DND-41 (cell line): Measurements from ENCODE around the gene TNIK.

Source experiments
- ATAC-seq: fragments of 200-7000 bp; cut with Tn5 transposase; 3 replicates; pipeline ENCODE4 v1.9.1; 2021; ENCODE audit warnings: low read depth; ENCODE audit not compliant: insufficient read depth
- DNase-seq: peaks from one replicate; pipeline ENCODE4 v3.0.0-alpha.2; 2020
- H2AFZ ChIP-seq: 2 replicates; pipeline ENCODE4 v1.6.0; 2012; ENCODE audit warnings: low read depth, low read length
- H3K27ac ChIP-seq: 2 replicates; pipeline ENCODE4 v1.5.1; 2012; ENCODE audit warnings: low read length, inconsistent platforms
- H3K27me3 ChIP-seq: fragments of 200-600 bp; sonication (generic); 2 replicates; pipeline ENCODE4 v1.6.0; 2012; ENCODE audit warnings: low read length, mild to moderate bottlenecking, inconsistent platforms; ENCODE audit not compliant: insufficient read depth, poor library complexity
- H3K36me3 ChIP-seq: 2 replicates; pipeline ENCODE4 v1.5.1; 2012; ENCODE audit warnings: low read length, inconsistent platforms; ENCODE audit not compliant: insufficient read depth
- H3K4me1 ChIP-seq: 2 replicates; pipeline ENCODE4 v1.5.1; 2012; ENCODE audit warnings: mild to moderate bottlenecking, low read length; ENCODE audit not compliant: insufficient read depth
- H3K4me2 ChIP-seq: 2 replicates; pipeline ENCODE4 v1.6.0; 2012; ENCODE audit warnings: mild to moderate bottlenecking, moderate library complexity, low read length, inconsistent platforms; ENCODE audit not compliant: insufficient read depth
- H3K4me3 ChIP-seq, 2 experiments: fragments of 200-600 bp in 1 of 2; shearing (Covaris generic) in 1 of 2; 2 replicates each; pipeline ENCODE4 v1.5.1; 2012 to 2016; ENCODE audit warnings: inconsistent platforms in 2 of 2, low read length in 2 of 2, mild to moderate bottlenecking in 2 of 2, low read depth in 1 of 2, moderate library complexity in 1 of 2
- H3K79me2 ChIP-seq: 2 replicates; pipeline ENCODE4 v1.6.0; 2012; ENCODE audit warnings: low read length, inconsistent platforms; ENCODE audit not compliant: insufficient read depth
- H3K9ac ChIP-seq: 2 replicates; pipeline ENCODE4 v1.6.0; 2012; ENCODE audit warnings: low read depth, mild to moderate bottlenecking, inconsistent platforms, low read length, moderate library complexity
- H3K9me3 ChIP-seq: 2 replicates; pipeline ENCODE4 v1.5.1; 2012; ENCODE audit warnings: low read length, moderate library complexity, mild to moderate bottlenecking, inconsistent platforms; ENCODE audit not compliant: insufficient read depth, severe bottlenecking
- H4K20me1 ChIP-seq: 2 replicates; pipeline ENCODE4 v1.6.0; 2012; ENCODE audit warnings: low read length; ENCODE audit not compliant: insufficient read depth
- EZH2 ChIP-seq: IDR thresholded peaks from 3 replicates; pipeline ENCODE4 v1.6.1; 2012; ENCODE audit warnings: borderline replicate concordance, low read depth, mild to moderate bottlenecking, moderate library complexity, low read length, inconsistent platforms; ENCODE audit not compliant: severe bottlenecking
- TF ChIP-seq, protein P1 (sequence below): IDR thresholded peaks from 2 replicates; pipeline ENCODE4 v1.5.1; 2012; ENCODE audit warnings: borderline replicate concordance, low read length, moderate library complexity, mild to moderate bottlenecking; ENCODE audit not compliant: poor library complexity, severe bottlenecking; ENCODE audit errors: extremely low read depth

Gene TNIK

GRCh38 chr3:171416061-171416460 lies 44.1 kb downstream of the TNIK start:
- Histone ChIP-seq H3K4me1 (no peaks in the 10 kb centered on the region), H3K36me3 (no peaks in the 10 kb centered on the region), H3K4me3 (no peak overlapping the region), H3K27ac (no peak overlapping the region), H3K79me2 (no peaks in the 10 kb centered on the region), H3K9ac (no peak overlapping the region), H2AFZ (no peak overlapping the region), H3K9me3 (no peaks in the 10 kb centered on the region), H4K20me1 (no peaks in the 10 kb centered on the region), H3K27me3 (peaks cover 5% of the 10 kb centered on the region), H3K4me2 (no peak overlapping the region)
- DNase-seq (no peak), ATAC-seq (no peak)
- TF ChIP-seq, protein P1, sequence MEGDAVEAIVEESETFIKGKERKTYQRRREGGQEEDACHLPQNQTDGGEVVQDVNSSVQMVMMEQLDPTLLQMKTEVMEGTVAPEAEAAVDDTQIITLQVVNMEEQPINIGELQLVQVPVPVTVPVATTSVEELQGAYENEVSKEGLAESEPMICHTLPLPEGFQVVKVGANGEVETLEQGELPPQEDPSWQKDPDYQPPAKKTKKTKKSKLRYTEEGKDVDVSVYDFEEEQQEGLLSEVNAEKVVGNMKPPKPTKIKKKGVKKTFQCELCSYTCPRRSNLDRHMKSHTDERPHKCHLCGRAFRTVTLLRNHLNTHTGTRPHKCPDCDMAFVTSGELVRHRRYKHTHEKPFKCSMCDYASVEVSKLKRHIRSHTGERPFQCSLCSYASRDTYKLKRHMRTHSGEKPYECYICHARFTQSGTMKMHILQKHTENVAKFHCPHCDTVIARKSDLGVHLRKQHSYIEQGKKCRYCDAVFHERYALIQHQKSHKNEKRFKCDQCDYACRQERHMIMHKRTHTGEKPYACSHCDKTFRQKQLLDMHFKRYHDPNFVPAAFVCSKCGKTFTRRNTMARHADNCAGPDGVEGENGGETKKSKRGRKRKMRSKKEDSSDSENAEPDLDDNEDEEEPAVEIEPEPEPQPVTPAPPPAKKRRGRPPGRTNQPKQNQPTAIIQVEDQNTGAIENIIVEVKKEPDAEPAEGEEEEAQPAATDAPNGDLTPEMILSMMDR = no peak
- no peak for TF ChIP-seq EZH2

DNA sequence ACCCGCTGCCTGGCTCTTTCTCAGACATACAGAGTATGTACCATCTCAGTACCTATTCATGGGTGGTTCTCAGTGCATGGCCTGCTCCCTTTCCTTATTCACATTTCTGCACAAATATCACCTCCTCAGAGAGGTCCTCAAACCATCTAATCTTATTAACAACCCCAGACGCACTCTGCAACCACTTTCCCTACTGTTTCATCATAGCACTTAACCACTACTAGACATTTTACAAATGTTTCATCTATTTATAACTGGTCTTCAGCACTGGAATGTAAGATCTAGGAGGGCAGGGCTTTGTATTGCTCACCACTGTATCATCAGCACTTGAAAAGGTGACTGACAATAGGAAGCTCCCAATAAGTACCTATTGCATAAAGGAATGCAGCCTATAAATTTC lies 45.1 kb downstream of the TNIK start:
- TF ChIP-seq EZH2 = no peak
- TF ChIP-seq, protein P1 = no peak
- Histone ChIP-seq H3K27ac (no peak overlapping the region), H3K9me3 (no peaks in the 10 kb centered on the region), H3K27me3 (peaks cover 5% of the 10 kb centered on the region), H3K4me1 (no peaks in the 10 kb centered on the region), H3K9ac (no peak overlapping the region), H3K4me2 (no peak overlapping the region), H2AFZ (no peak overlapping the region), H3K4me3 (no peak overlapping the region), H3K79me2 (no peaks in the 10 kb centered on the region), H3K36me3 (no peaks in the 10 kb centered on the region), H4K20me1 (no peaks in the 10 kb centered on the region)
- ATAC-seq = no peak
- no peak for DNase-seq

DNA sequence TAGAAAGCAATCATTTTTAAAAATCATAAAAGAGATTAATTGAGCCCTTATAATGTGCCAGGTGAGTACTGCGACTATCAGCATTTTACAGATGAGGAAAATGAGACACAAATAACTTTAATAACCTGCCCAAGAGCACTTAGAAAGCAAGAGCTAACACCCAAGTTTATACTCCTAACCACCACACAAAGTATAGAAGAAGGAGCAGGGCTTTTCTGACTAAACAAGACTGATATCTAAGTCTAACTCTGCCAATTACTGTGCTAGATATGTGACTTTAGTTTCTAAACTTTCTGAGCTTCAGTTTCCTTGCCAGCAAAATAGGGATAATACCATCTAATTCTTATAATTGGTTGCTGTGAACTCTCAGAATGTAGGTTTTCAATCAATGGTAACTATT lies 47.7 kb downstream of the TNIK start:
- no peaks in the 10 kb centered on the region for H3K9me3 ChIP-seq
- DNase-seq (no peak), ATAC-seq (no peak)
- H3K27ac ChIP-seq = no peak overlapping the region
- H3K79me2 ChIP-seq = no peaks in the 10 kb centered on the region
- no peak overlapping the region for H3K4me2 ChIP-seq
- no peak overlapping the region for H3K4me3 ChIP-seq
- TF ChIP-seq, protein P1 = no peak
- TF ChIP-seq EZH2 = no peak
- H4K20me1 ChIP-seq = no peaks in the 10 kb centered on the region
- H3K36me3 ChIP-seq = no peaks in the 10 kb centered on the region
- peaks cover 5% of the 10 kb centered on the region for H3K27me3 ChIP-seq
- no peak overlapping the region for H3K9ac ChIP-seq
- H2AFZ ChIP-seq = no peak overlapping the region
- H3K4me1 ChIP-seq = no peaks in the 10 kb centered on the region

DNA sequence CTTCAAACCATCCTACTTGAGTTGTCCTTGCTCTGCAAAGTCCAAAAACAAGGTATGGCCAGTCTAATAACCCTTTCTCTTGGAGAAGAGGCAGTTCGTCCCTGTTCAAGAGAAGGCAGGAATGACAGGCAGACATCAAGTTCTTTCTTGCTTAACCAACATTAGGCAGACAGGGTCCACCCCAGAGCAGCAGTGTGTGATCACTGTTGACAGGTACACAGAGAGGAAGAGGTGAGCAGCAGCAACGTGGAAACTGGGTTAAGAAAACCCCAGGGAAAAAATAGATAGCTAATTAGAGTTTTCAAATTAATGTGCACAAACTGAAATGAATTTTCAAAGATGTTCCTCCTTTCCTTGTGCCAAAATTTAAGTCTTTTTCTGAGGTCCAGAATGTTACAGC lies 48.2 kb downstream of the TNIK start:
- Histone ChIP-seq H3K9ac (no peak overlapping the region), H3K4me1 (no peaks in the 10 kb centered on the region), H4K20me1 (no peaks in the 10 kb centered on the region), H3K79me2 (no peaks in the 10 kb centered on the region), H3K27ac (no peak overlapping the region), H2AFZ (no peak overlapping the region), H3K4me2 (no peak overlapping the region), H3K36me3 (no peaks in the 10 kb centered on the region), H3K4me3 (no peak overlapping the region), H3K9me3 (no peaks in the 10 kb centered on the region), H3K27me3 (peaks cover 5% of the 10 kb centered on the region)
- DNase-seq = no peak
- no peak for ATAC-seq
- no peak for TF ChIP-seq EZH2
- TF ChIP-seq, protein P1 = no peak
